OCI-LY1 (cell line): ENCODE measurements around the gene SV2C.

Experiments
- H2AFZ ChIP-seq: fragments of 200-600 bp; sonication (generic), shearing (Covaris generic); 2 replicates; pipeline ENCODE4 v1.6.0; 2014; ENCODE audit warnings: antibody characterized with exemption, mild to moderate bottlenecking, low read length
- H3F3A ChIP-seq: fragments of 200-600 bp; sonication (generic), shearing (Covaris generic); 2 replicates; pipeline ENCODE4 v1.6.0; 2014; ENCODE audit warnings: mild to moderate bottlenecking, antibody characterized with exemption, low read length, moderate library complexity; ENCODE audit not compliant: insufficient read depth
- H3K27ac ChIP-seq: fragments of 200-600 bp; sonication (generic); 2 replicates; pipeline ENCODE4 v1.5.1; 2014; ENCODE audit warnings: low read length, mixed run types, mild to moderate bottlenecking, low read depth; ENCODE audit not compliant: poor library complexity, severe bottlenecking
- H3K27me3 ChIP-seq: fragments of 200-600 bp; sonication (generic); 2 replicates; pipeline ENCODE4 v1.6.0; 2014; ENCODE audit warnings: antibody characterized with exemption, mild to moderate bottlenecking, low read length, moderate library complexity; ENCODE audit not compliant: insufficient read depth
- H3K36me3 ChIP-seq: fragments of 200-600 bp; sonication (generic); 2 replicates; pipeline ENCODE4 v1.6.1; 2014; ENCODE audit warnings: mild to moderate bottlenecking, antibody characterized with exemption, low read length, moderate library complexity, mixed read lengths; ENCODE audit not compliant: insufficient read depth
- H3K4me1 ChIP-seq: fragments of 200-600 bp; sonication (generic); 2 replicates; pipeline ENCODE4 v1.5.1; 2014; ENCODE audit warnings: mild to moderate bottlenecking, low read length, moderate library complexity; ENCODE audit not compliant: insufficient read depth, severe bottlenecking
- H3K4me2 ChIP-seq: fragments of 200-600 bp; sonication (generic), shearing (Covaris generic); 2 replicates; pipeline ENCODE4 v1.6.1; 2014; ENCODE audit warnings: low read length
- H3K4me3 ChIP-seq: fragments of 200-600 bp; sonication (generic); 2 replicates; pipeline ENCODE4 v1.5.1; 2014; ENCODE audit warnings: low read length, low read depth, mild to moderate bottlenecking, mixed read lengths; ENCODE audit not compliant: poor library complexity, severe bottlenecking
- H3K79me2 ChIP-seq: fragments of 200-600 bp; shearing (Covaris generic); 2 replicates; pipeline ENCODE4 v1.6.1; 2016; ENCODE audit warnings: mixed run types, low read length, mixed read lengths; ENCODE audit not compliant: insufficient read depth
- H3K9ac ChIP-seq: fragments of 200-600 bp; sonication (generic), shearing (Covaris generic); 2 replicates; pipeline ENCODE4 v1.6.1; 2014; ENCODE audit warnings: mild to moderate bottlenecking, low read length, mixed read lengths
- H3K9me2 ChIP-seq: fragments of 200-600 bp; sonication (generic), shearing (Covaris generic); 2 replicates; pipeline ENCODE4 v1.6.1; 2014; ENCODE audit warnings: low read depth, mild to moderate bottlenecking, low read length, mixed read lengths
- H3K9me3 ChIP-seq: fragments of 200-600 bp; shearing (Covaris generic); 2 replicates; pipeline ENCODE4 v1.6.1; 2014; ENCODE audit warnings: low read length, mixed read lengths
- H4K20me1 ChIP-seq: fragments of 200-600 bp; sonication (generic), shearing (Covaris generic); 2 replicates; pipeline ENCODE4 v1.6.0; 2016; ENCODE audit warnings: mild to moderate bottlenecking, low read length; ENCODE audit not compliant: insufficient read depth
- CTCF ChIP-seq: fragments of 200-600 bp; sonication (generic), shearing (Covaris generic); IDR thresholded peaks from 2 replicates; pipeline ENCODE4 v1.5.1; 2017; ENCODE audit warnings: mild to moderate bottlenecking, antibody characterized with exemption, low read length, moderate library complexity, mixed read lengths
- EZH2 ChIP-seq: fragments of 200-600 bp; sonication (generic), shearing (Covaris generic); IDR thresholded peaks from 2 replicates; pipeline ENCODE4 v1.8.0; 2017; ENCODE audit warnings: borderline replicate concordance, mixed run types, mild to moderate bottlenecking, antibody characterized with exemption, low read length, moderate library complexity, mixed read lengths

SV2C gene

DNA sequence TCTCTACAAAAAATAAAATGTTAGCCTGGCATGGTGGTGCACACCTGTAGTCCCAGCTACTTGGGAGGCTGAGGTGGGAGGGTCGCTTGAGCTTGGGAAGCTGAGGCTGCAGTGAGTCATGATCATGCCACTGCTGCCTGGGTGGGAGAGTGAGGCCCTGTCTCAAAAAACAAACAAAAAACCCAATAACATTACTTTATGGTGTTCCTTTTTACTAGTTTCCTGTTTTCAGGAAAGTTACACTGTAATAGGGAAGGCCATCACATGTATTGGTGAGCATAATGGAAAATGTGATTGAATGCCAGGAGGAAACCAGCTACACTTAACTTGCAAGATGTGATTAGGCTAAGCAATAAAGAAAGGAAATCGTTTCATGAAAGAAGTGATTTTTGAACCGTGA lies 42.7 kb downstream of the SV2C start:
- H3K9ac ChIP-seq, result no peak overlapping the region
- no peaks in the 10 kb centered on the region for H3K9me3 ChIP-seq
- H3K36me3 ChIP-seq, result no peaks in the 10 kb centered on the region
- no peaks in the 10 kb centered on the region for H3K79me2 ChIP-seq
- no peaks in the 10 kb centered on the region for H3K27me3 ChIP-seq
- H2AFZ ChIP-seq, result no peak overlapping the region
- no peak overlapping the region for H3K27ac ChIP-seq
- no peaks in the 10 kb centered on the region for H3F3A ChIP-seq
- no peaks in the 10 kb centered on the region for H3K9me2 ChIP-seq
- no peaks in the 10 kb centered on the region for H3K4me1 ChIP-seq
- no peak overlapping the region for H3K4me3 ChIP-seq
- H4K20me1 ChIP-seq, result no peaks in the 10 kb centered on the region
- H3K4me2 ChIP-seq, result no peak overlapping the region
- TF ChIP-seq EZH2, result no peak
- TF ChIP-seq CTCF, result no peak

DNA sequence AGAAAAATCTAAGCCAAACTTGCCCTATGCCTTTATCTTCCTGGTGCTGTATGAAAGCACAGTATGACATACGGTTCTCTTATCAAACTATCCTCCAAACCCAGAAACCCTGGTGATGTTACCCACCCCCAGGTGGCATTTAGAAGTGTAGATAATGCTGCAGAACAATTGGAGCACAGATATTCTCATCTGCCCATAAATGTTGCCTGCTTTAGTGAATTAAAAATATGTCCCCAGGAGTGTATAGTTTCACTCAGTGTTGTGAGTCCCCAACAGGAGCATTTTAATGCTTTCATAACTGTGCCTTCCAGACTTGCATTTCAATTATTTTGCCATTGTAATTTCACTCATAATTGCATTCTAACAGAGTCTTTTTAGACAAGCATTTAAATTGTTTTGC lies 50.8 kb downstream of the SV2C start:
- H3K9me2 ChIP-seq, result no peaks in the 10 kb centered on the region
- no peaks in the 10 kb centered on the region for H4K20me1 ChIP-seq
- H3K9ac ChIP-seq, result no peak overlapping the region
- H3F3A ChIP-seq, result no peaks in the 10 kb centered on the region
- no peak overlapping the region for H3K4me2 ChIP-seq
- TF ChIP-seq EZH2 (no peak), CTCF (no peak)
- no peaks in the 10 kb centered on the region for H3K4me1 ChIP-seq
- no peaks in the 10 kb centered on the region for H3K79me2 ChIP-seq
- no peaks in the 10 kb centered on the region for H3K9me3 ChIP-seq
- no peak overlapping the region for H3K27ac ChIP-seq
- no peaks in the 10 kb centered on the region for H3K36me3 ChIP-seq
- no peak overlapping the region for H3K4me3 ChIP-seq
- no peaks in the 10 kb centered on the region for H3K27me3 ChIP-seq
- no peak overlapping the region for H2AFZ ChIP-seq

GRCh38 chr5:76134646-76135045 lies 51.5 kb downstream of the SV2C start:
- no peak overlapping the region for H2AFZ ChIP-seq

More at GRCh38 chr5:76134646-76135045, 51.5 kb downstream of the SV2C start:
- H3K9ac ChIP-seq, result no peak overlapping the region
- no peaks in the 10 kb centered on the region for H3K79me2 ChIP-seq
- H3F3A ChIP-seq, result no peaks in the 10 kb centered on the region
- no peaks in the 10 kb centered on the region for H4K20me1 ChIP-seq
- no peaks in the 10 kb centered on the region for H3K36me3 ChIP-seq
- H3K4me3 ChIP-seq, result no peak overlapping the region
- no peak overlapping the region for H3K27ac ChIP-seq
- TF ChIP-seq CTCF (no peak), EZH2 (no peak)
- H3K9me3 ChIP-seq, result no peaks in the 10 kb centered on the region
- no peaks in the 10 kb centered on the region for H3K9me2 ChIP-seq
- no peaks in the 10 kb centered on the region for H3K27me3 ChIP-seq
- H3K4me1 ChIP-seq, result no peaks in the 10 kb centered on the region
- no peak overlapping the region for H3K4me2 ChIP-seq
